Measurements from ENCODE around the gene ZNF445.
"Not testable (repeated sequence)": the region's sequence is repeated elsewhere in the genome, so short reads cannot be mapped to it uniquely, and the experiment has no call there.

DNA sequence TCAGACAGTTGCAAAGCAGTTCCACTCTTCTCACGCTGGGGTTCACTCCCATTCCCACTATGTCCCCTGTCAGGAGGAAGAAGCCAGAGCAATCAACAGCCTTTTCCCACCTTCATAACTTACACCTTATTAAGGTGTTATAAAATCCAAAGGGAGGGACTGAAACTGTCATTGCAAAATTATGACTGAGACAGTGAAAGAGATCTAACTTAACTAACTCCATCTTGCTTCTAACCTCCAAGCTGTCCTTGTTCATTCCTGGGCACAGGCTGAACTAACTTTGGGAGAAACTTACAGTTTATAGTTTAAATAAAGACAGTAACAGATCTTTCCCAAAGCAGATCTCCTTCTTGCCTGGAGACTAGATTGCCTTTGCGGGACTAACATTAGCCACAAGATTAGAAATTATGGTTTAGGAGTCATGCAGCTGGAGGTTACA, 9.4 kb downstream of the ZNF445 start:
- TF ChIP-seq CTCF, POLR2A (IDR thresholded peaks at IDR 0.05): not testable (repeated sequence)

Data from uterus (tissue), 2 donors.